Measurements from ENCODE around the gene MAP3K21.

- TF ChIP-seq CTCF (IDR thresholded peaks at IDR 0.05) = no peak
- no peak for TF ChIP-seq POLR2A (IDR thresholded peaks at IDR 0.05)
Observed at GRCh38 chr1:233282582-233282886, 45.0 kb upstream of the MAP3K21 start.

All from adrenal gland (tissue), 5 donors.